SK-N-SH (cell line): ENCODE data around the gene SELPLG. TPM values are rescaled to one million over a fixed set of nuclear protein-coding genes. Genes with fewer than 3 reads are reported as not detected.

Experiments
- CTCF ChIA-PET: fragments of 300-600, 350-600 bp; formaldehyde crosslinking; extraction: SDS; loops from one replicate; lab custom pipeline; 2021; lab: Yijun Ruan, JAX
- POLR2A ChIA-PET: fragments of 350-600 bp; sonication (Branson Sonifier 250); formaldehyde crosslinking; extraction: SDS; loops from one replicate; lab custom pipeline; 2020; ENCODE audit warnings: antibody characterized with exemption, inconsistent platforms; lab: Yijun Ruan, JAX
- DNase-seq: peaks from one replicate; pipeline ENCODE4 v3.0.0; 2012
- H2AFZ ChIP-seq: fragments of 200-600 bp; sonication (generic); 2 replicates; pipeline ENCODE4 v1.8.1; 2016; ENCODE audit warnings: antibody characterized with exemption, mild to moderate bottlenecking, low read depth
- H3F3A ChIP-seq: fragments of 200-600 bp; sonication (generic); replicated peaks from 2 replicates; pipeline ENCODE3; 2016; ENCODE audit warnings: antibody characterized with exemption, mild to moderate bottlenecking; ENCODE audit not compliant: insufficient read depth
- H3K27ac ChIP-seq, 2 experiments: fragments of 200-500 bp in 1 of 2; fragments of 200-600 bp in 1 of 2; sonication (Bioruptor generic) in 1 of 2; sonication (generic), shearing (Covaris generic) in 1 of 2; 2 replicates each; pipeline versions ENCODE4 v1.5.1 to v1.6.1; 2014 to 2016; ENCODE audit warnings: low read depth in 2 of 2, inconsistent platforms in 1 of 2, low read length in 1 of 2, mild to moderate bottlenecking in 1 of 2, mixed read lengths in 1 of 2
- H3K27me3 ChIP-seq: fragments of 200-600 bp; sonication (generic), shearing (Covaris generic); 2 replicates; pipeline ENCODE4 v1.6.1; 2016; ENCODE audit warnings: mixed run types; ENCODE audit not compliant: insufficient read depth
- H3K36me3 ChIP-seq, 2 experiments: fragments of 200-500 bp in 1 of 2; fragments of 200-600 bp in 1 of 2; sonication (Bioruptor generic) in 1 of 2; sonication (generic) in 1 of 2; replicated peaks in 1 of 2; 2 replicates each; pipeline versions ENCODE3 to v1.5.1; 2014 to 2016; ENCODE audit warnings: low read length in 1 of 2, mild to moderate bottlenecking in 1 of 2; ENCODE audit not compliant: insufficient read depth in 2 of 2, control insufficient read depth in 1 of 2
- H3K4me1 ChIP-seq, 2 experiments: fragments of 200-500 bp in 1 of 2; fragments of 200-600 bp in 1 of 2; sonication (Bioruptor generic) in 1 of 2; sonication (generic), shearing (Covaris generic) in 1 of 2; 2 replicates each; pipeline versions ENCODE4 v1.5.1 to v1.6.1; 2014 to 2016; ENCODE audit warnings: low read depth in 1 of 2, low read length in 1 of 2, mixed run types in 1 of 2; ENCODE audit not compliant: insufficient read depth in 2 of 2, control insufficient read depth in 1 of 2
- H3K4me2 ChIP-seq: fragments of 200-600 bp; sonication (generic), shearing (Covaris generic); 2 replicates; pipeline ENCODE4 v1.6.1; 2017; ENCODE audit warnings: mixed run types
- H3K4me3 ChIP-seq, 2 experiments: fragments of 200-500 bp in 1 of 2; fragments of 200-600 bp in 1 of 2; sonication (Bioruptor generic) in 1 of 2; sonication (generic), shearing (Covaris generic) in 1 of 2; 2 replicates each; pipeline versions ENCODE4 v1.5.1 to v1.8.1; 2014 to 2016; ENCODE audit warnings: low read depth in 2 of 2, inconsistent platforms in 1 of 2, low read length in 1 of 2, mild to moderate bottlenecking in 1 of 2, mixed read lengths in 1 of 2, moderate library complexity in 1 of 2
- H3K79me2 ChIP-seq: fragments of 200-600 bp; sonication (generic); 2 replicates; pipeline ENCODE4 v1.8.1; 2017; ENCODE audit warnings: mild to moderate bottlenecking; ENCODE audit not compliant: insufficient read depth
- H3K9ac ChIP-seq: fragments of 200-600 bp; sonication (generic); 2 replicates; pipeline ENCODE4 v1.6.1; 2017; ENCODE audit warnings: mixed run types
- H3K9me2 ChIP-seq: fragments of 200-600 bp; sonication (generic); 2 replicates; pipeline ENCODE4 v1.6.1; 2017; ENCODE audit warnings: mixed run types
- H3K9me3 ChIP-seq: fragments of 200-600 bp; sonication (generic); 2 replicates; pipeline ENCODE4 v1.6.1; 2017; ENCODE audit warnings: mixed run types, mild to moderate bottlenecking, moderate library complexity
- H4K20me1 ChIP-seq: fragments of 200-600 bp; sonication (generic); 2 replicates; pipeline ENCODE4 v1.6.1; 2017; ENCODE audit warnings: mild to moderate bottlenecking, mixed run types; ENCODE audit not compliant: insufficient read depth
- CTCF ChIP-seq: fragments of 200-600 bp; sonication (generic); IDR thresholded peaks from 2 replicates; pipeline ENCODE4 v1.6.1; 2017; ENCODE audit warnings: antibody characterized with exemption, mild to moderate bottlenecking, moderate library complexity
- ELF1 ChIP-seq: IDR thresholded peaks from 2 replicates; pipeline ENCODE4 v1.4.0; 2012
- EP300 ChIP-seq, 2 experiments: IDR thresholded peaks; 2 replicates each; pipeline versions ENCODE4 v1.4.0 to v1.6.1; 2012; ENCODE audit warnings: borderline replicate concordance in 1 of 2, low read depth in 1 of 2, low read length in 1 of 2
- FOXM1 ChIP-seq: IDR thresholded peaks from 2 replicates; pipeline ENCODE4 v1.4.0; 2012; ENCODE audit warnings: low read depth, mild to moderate bottlenecking
- IRF3 ChIP-seq: fragments of 150-350 bp; IDR thresholded peaks from 2 replicates; pipeline ENCODE4 v1.6.1; 2016; ENCODE audit warnings: mild to moderate bottlenecking, low read depth, low read length
- MEF2A ChIP-seq: IDR thresholded peaks from 2 replicates; pipeline ENCODE4 v1.4.0; 2012; ENCODE audit warnings: low read depth, borderline replicate concordance
- MXI1 ChIP-seq: IDR thresholded peaks from 2 replicates; pipeline ENCODE4 v1.6.1; 2012; ENCODE audit warnings: mild to moderate bottlenecking, low read depth, low read length, improper control_type of control experiment
- NFIC ChIP-seq: IDR thresholded peaks from 2 replicates; pipeline ENCODE4 v1.4.0; 2012; ENCODE audit warnings: borderline replicate concordance
- NRF1 ChIP-seq: IDR thresholded peaks from 2 replicates; pipeline ENCODE4 v1.6.1; 2012; ENCODE audit warnings: low read depth, mild to moderate bottlenecking, low read length
- PBX3 ChIP-seq: IDR thresholded peaks from 2 replicates; pipeline ENCODE4; 2012
- RCOR1 ChIP-seq: fragments of 150-350 bp; IDR thresholded peaks from 2 replicates; pipeline ENCODE4 v1.6.1; 2017; ENCODE audit warnings: antibody characterized with exemption, low read length
- REST ChIP-seq: IDR thresholded peaks from 2 replicates; pipeline ENCODE4 v1.6.1; 2012; ENCODE audit warnings: mild to moderate bottlenecking, low read depth, low read length, moderate library complexity
- RXRA ChIP-seq: IDR thresholded peaks from 2 replicates; pipeline ENCODE4 v1.4.0; 2012; ENCODE audit warnings: low read depth, mild to moderate bottlenecking, borderline replicate concordance
- SIN3A ChIP-seq: IDR thresholded peaks from 2 replicates; pipeline ENCODE4 v1.6.1; 2012; ENCODE audit warnings: low read depth, mild to moderate bottlenecking, low read length, moderate library complexity, borderline replicate concordance
- TAF1 ChIP-seq: IDR thresholded peaks from 2 replicates; pipeline ENCODE4 v1.6.1; 2012; ENCODE audit warnings: low read depth, mild to moderate bottlenecking, low read length, moderate library complexity, borderline replicate concordance
- TEAD4 ChIP-seq: IDR thresholded peaks from 2 replicates; pipeline ENCODE4 v1.4.0; 2012; ENCODE audit warnings: mild to moderate bottlenecking, borderline replicate concordance; ENCODE audit not compliant: insufficient read depth
- USF2 ChIP-seq: fragments of 150-350 bp; IDR thresholded peaks from 2 replicates; pipeline ENCODE4 v1.6.1; 2017; ENCODE audit warnings: antibody characterized with exemption, low read length, low read depth, borderline replicate concordance
- YY1 ChIP-seq: IDR thresholded peaks from 2 replicates; pipeline ENCODE4 v1.4.0; 2012; ENCODE audit warnings: low read depth, mild to moderate bottlenecking
- WGBS: methylation state at CpG from one replicate; pipeline ENCODE4 v1.1.6; 2017; ENCODE audit warnings: low lambda C conversion rate; 5-methylcytosine and 5-hydroxymethylcytosine counted together
- polyA plus RNA-seq, 3 experiments: library from polyadenylated mRNA; depleted of rRNA; stranded (reverse); fragments of >200 nt; gene quantifications; 2 replicates each; pipeline ENCODE4 v1.2.3, GENCODE V29; 2012
- TF ChIP-seq, protein P1 (sequence below): IDR thresholded peaks from 2 replicates; pipeline ENCODE4 v1.4.0; 2012; ENCODE audit warnings: low read depth

SELPLG gene
- polyA plus RNA-seq, 1 of the 3 experiments (the other 2 are of a cell fraction) = 2.8 TPM

GRCh38 chr12:108642269-108642870 lies 8.7 kb upstream of the SELPLG start (continued):
- no peak for TF ChIP-seq REST
- TF ChIP-seq SIN3A = no peak
- no peak for TF ChIP-seq IRF3
- no peak for TF ChIP-seq RXRA
- no peak for TF ChIP-seq MXI1
- no peak for TF ChIP-seq NRF1
- no peak for TF ChIP-seq TAF1
- TF ChIP-seq RCOR1 = no peak

- H3K4me1 ChIP-seq = peaks cover 22 to 39% of the 10 kb centered on the region in 2 experiments; a peak in 3 of 4 replicates
- H3K36me3 ChIP-seq = peaks cover 20 to 34% of the 10 kb centered on the region in 2 experiments
- no peaks in the 10 kb centered on the region for H3K9me3 ChIP-seq
- no peak overlapping the region for H3K9ac ChIP-seq
- H3K79me2 ChIP-seq = peaks cover 16% of the 10 kb centered on the region; the same call in 1 of the 2 replicates
- no peak for DNase-seq
- no peak overlapping the region for H2AFZ ChIP-seq
- H3K27me3 ChIP-seq = no peaks in the 10 kb centered on the region
- CTCF ChIA-PET = interaction anchor here (1.1 to 2.0 kb wide), 6 partner anchors 11 to 162 kb away, joined by 3 to 8 read pairs (median 4); no protein-coding TSS in a partner anchor
- no peak overlapping the region for H3K4me2 ChIP-seq
- peak overlapping the region; percentile 24 to 39; a peak in 3 of 4 replicates for H3K27ac ChIP-seq
- no peaks in the 10 kb centered on the region for H4K20me1 ChIP-seq
- peaks cover 64% of the 10 kb centered on the region for H3F3A ChIP-seq
- 90% methylated on average over 8 of the region's 9 CpGs for WGBS
- H3K4me3 ChIP-seq = no peak overlapping the region
- no peaks in the 10 kb centered on the region for H3K9me2 ChIP-seq
- POLR2A ChIA-PET = interaction anchor here (0.6 kb wide), 1 partner anchor 209 kb away, joined by 5 read pairs; no protein-coding TSS in a partner anchor
- TF ChIP-seq TAF1 (no peak), PBX3 (no peak), MXI1 (no peak), MEF2A (no peak), TEAD4 (no peak), YY1 (no peak), EP300 (IDR thresholded peaks at IDR 0.05; ENCODE audit: borderline replicate concordance in 1 of 2, low read depth in 1 of 2, low read length in 1 of 2) (no peak), ELF1 (no peak), USF2 (no peak), FOXM1 (no peak), CTCF (no peak), RCOR1 (no peak), NFIC (no peak)
- TF ChIP-seq, protein P1, sequence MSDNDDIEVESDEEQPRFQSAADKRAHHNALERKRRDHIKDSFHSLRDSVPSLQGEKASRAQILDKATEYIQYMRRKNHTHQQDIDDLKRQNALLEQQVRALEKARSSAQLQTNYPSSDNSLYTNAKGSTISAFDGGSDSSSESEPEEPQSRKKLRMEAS = no peak
These were observed 8.0 kb upstream of the SELPLG start for GRCh38 chr12:108641446-108642268.
